Panc1 (cell line): ENCODE measurements around the gene KIAA1217. TPM values are rescaled to one million over a fixed set of nuclear protein-coding genes. Genes with fewer than 3 reads are reported as not detected.

Source experiments
- ATAC-seq: fragments of 200-7000 bp; cut with Tn5 transposase; 2 replicates; pipeline ENCODE4 v1.9.1; 2020; ENCODE audit warnings: mild to moderate bottlenecking, moderate library complexity
- BruUV-seq: library from RNA; stranded (reverse); fragments of 400-500 nt; replicated peaks from 2 replicates; lab custom pipeline; 2021; lab: Mats Ljungman, UMichigan
- CTCF ChIA-PET: fragments of 300-600 bp; sonication (Branson Sonifier 250); formaldehyde crosslinking; loops from one replicate; lab custom pipeline; 2022; ENCODE audit warnings: antibody characterized with exemption; lab: Charles Lee
- POLR2A ChIA-PET: fragments of 300-600 bp; sonication (Branson Sonifier 250); formaldehyde crosslinking; loops from one replicate; lab custom pipeline; 2022; ENCODE audit warnings: antibody characterized with exemption; lab: Charles Lee
- DNase-seq: peaks from one replicate; pipeline ENCODE4 v3.0.0-alpha.2; 2010; ENCODE audit warnings: low read depth, low spot score
- H3K27ac ChIP-seq: 2 replicates; pipeline ENCODE4 v1.5.1; 2011; ENCODE audit warnings: mild to moderate bottlenecking, low read length, inconsistent platforms
- H3K27me3 ChIP-seq: fragments of 200-500 bp; sonication (Bioruptor generic); 2 replicates; pipeline ENCODE4 v1.6.0; 2014; ENCODE audit warnings: low read length, inconsistent platforms; ENCODE audit not compliant: control insufficient read depth, insufficient read depth
- H3K36me3 ChIP-seq: fragments of 200-500 bp; sonication (Bioruptor generic); 2 replicates; pipeline ENCODE4 v1.5.1; 2014; ENCODE audit warnings: inconsistent platforms, mild to moderate bottlenecking, low read length, moderate library complexity; ENCODE audit not compliant: control insufficient read depth, insufficient read depth
- H3K4me1 ChIP-seq: 2 replicates; pipeline ENCODE4 v1.5.1; 2011; ENCODE audit warnings: inconsistent platforms, mild to moderate bottlenecking, low read length, moderate library complexity; ENCODE audit not compliant: control insufficient read depth, insufficient read depth
- H3K4me3 ChIP-seq, 2 experiments: 2 replicates each; pipeline ENCODE4 v1.5.1; 2011 to 2012; ENCODE audit warnings: low read depth in 2 of 2, low read length in 2 of 2, mild to moderate bottlenecking in 2 of 2, inconsistent platforms in 1 of 2, moderate library complexity in 1 of 2
- H3K9me3 ChIP-seq: fragments of 200-500 bp; sonication (Bioruptor generic); 2 replicates; pipeline ENCODE4 v1.5.1; 2014; ENCODE audit warnings: low read depth, mild to moderate bottlenecking, inconsistent platforms, low read length, moderate library complexity; ENCODE audit not compliant: control insufficient read depth, insufficient read depth
- CTCF ChIP-seq: fragments of 450-650 bp; IDR thresholded peaks from 2 replicates; pipeline ENCODE4 v1.5.1; 2017; ENCODE audit warnings: mild to moderate bottlenecking
- POLR2AphosphoS5 ChIP-seq: IDR thresholded peaks from 2 replicates; pipeline ENCODE4 v1.6.1; 2012; ENCODE audit warnings: mild to moderate bottlenecking, low read depth, low read length, moderate library complexity
- REST ChIP-seq, 2 experiments: IDR thresholded peaks; 2 replicates each; pipeline ENCODE4 v1.6.1; 2011 to 2012; ENCODE audit warnings: low read depth in 2 of 2, control low read depth in 1 of 2, low read length in 1 of 2, mild to moderate bottlenecking in 1 of 2, moderate library complexity in 1 of 2; ENCODE audit not compliant: insufficient read depth in 1 of 2
- SIN3A ChIP-seq: IDR thresholded peaks from 2 replicates; pipeline ENCODE4 v1.6.1; 2012; ENCODE audit warnings: low read depth, mild to moderate bottlenecking, low read length, moderate library complexity, borderline replicate concordance; ENCODE audit not compliant: insufficient read depth
- TCF7L2 ChIP-seq: IDR thresholded peaks from 2 replicates; pipeline ENCODE4 v1.6.1; 2011; ENCODE audit warnings: mild to moderate bottlenecking, low read depth, low read length, inconsistent platforms
- in situ Hi-C: cut with HindIII; loops from 2 replicates; pipeline ENCODE4 v1.10.0; 2016; ENCODE audit warnings: low sequenced_read_pairs, low pct_unique_long_range_greater_than_20kb
- intact Hi-C: fragments of 100-400 bp; cut with micrococcal nuclease; formaldehyde crosslinking; loops from one replicate; pipeline ENCODE4 v1.10.0; 2022; ENCODE audit not compliant: unreplicated experiment
- total RNA-seq: library from RNA; stranded (reverse); gene quantifications from one replicate; pipeline ENCODE4 v1.2.1, GENCODE V29; 2021; ENCODE audit not compliant: unreplicated experiment

Gene KIAA1217
- total RNA-seq, 1 experiment from 2014 or later: 11.6 TPM

- in situ Hi-C loops (no loop called here), intact Hi-C loops (no loop called here)
- Histone ChIP-seq H3K4me3 (no peak overlapping the region), H3K36me3 (no peaks in the 10 kb centered on the region), H3K27me3 (no peaks in the 10 kb centered on the region), H3K4me1 (no peaks in the 10 kb centered on the region), H3K9me3 (no peaks in the 10 kb centered on the region), H3K27ac (no peak overlapping the region)
- ATAC-seq (no peak), DNase-seq (no peak)
- no TSS peak for BruUV-seq
- no peak for TF ChIP-seq REST (IDR thresholded peaks at IDR 0.05; ENCODE audit: insufficient read depth in 1 of 2, low read depth in 2 of 2, low read length in 1 of 2)
- no peak for TF ChIP-seq SIN3A
- no peak for TF ChIP-seq TCF7L2
- no peak for TF ChIP-seq POLR2AphosphoS5
- no peak for TF ChIP-seq CTCF
- CTCF ChIA-PET: no interaction called here
- POLR2A ChIA-PET: no interaction called here
Measured at GRCh38 chr10:24259365-24260130, 50.6 kb downstream of the KIAA1217 start.

GRCh38 chr10:24261627-24262026 is 52.7 kb downstream of the KIAA1217 start:
- Histone ChIP-seq H3K9me3 (no peaks in the 10 kb centered on the region), H3K4me1 (no peaks in the 10 kb centered on the region), H3K4me3 (no peak overlapping the region), H3K27me3 (no peaks in the 10 kb centered on the region), H3K27ac (no peak overlapping the region), H3K36me3 (no peaks in the 10 kb centered on the region)
- TF ChIP-seq POLR2AphosphoS5: no peak
- TF ChIP-seq SIN3A: no peak
- TF ChIP-seq REST (IDR thresholded peaks at IDR 0.05; ENCODE audit: insufficient read depth in 1 of 2, low read depth in 2 of 2, low read length in 1 of 2): no peak
- TF ChIP-seq TCF7L2: no peak
- TF ChIP-seq CTCF: no peak
- ATAC-seq (no peak), DNase-seq (no peak)
- POLR2A ChIA-PET: no interaction called here
- intact Hi-C loops: no loop called here
- BruUV-seq: no TSS peak
- in situ Hi-C loops: no loop called here
- CTCF ChIA-PET: interaction anchor here (0.5 kb wide), 1 partner anchor 84 kb away, joined by 8 read pairs; no protein-coding TSS in a partner anchor
